Astrocyte (in vitro differentiated cells and primary cell): ENCODE results near the gene SHROOM3.

ENCODE experiments used
- CTCF ChIP-seq: IDR thresholded peaks from 2 replicates; pipeline ENCODE4 v1.5.1; 2011; ENCODE audit warnings: low read depth, mild to moderate bottlenecking, inconsistent platforms, low read length, moderate library complexity; ENCODE audit not compliant: insufficient read depth
- EZH2 ChIP-seq: IDR thresholded peaks from 2 replicates; pipeline ENCODE4 v1.6.1; 2012; ENCODE audit warnings: mild to moderate bottlenecking, low read length, inconsistent platforms; ENCODE audit not compliant: insufficient read depth

- TF ChIP-seq CTCF = no peak
- TF ChIP-seq EZH2 = no peak
These were observed 153.2 kb downstream of the SHROOM3 start for GRCh38 chr4:76588274-76588673.
